ENCODE data around the gene NPAS2. TPM values are rescaled to one million over a fixed set of nuclear protein-coding genes. Genes with fewer than 3 reads are reported as not detected.
A peak's percentile ranks its signal among the peaks of the same experiment; 100 is the strongest.

The NPAS2 gene
- total RNA-seq, 4 donors from 2014 or later, result 6.1 to 29.8 (median 24.3) TPM

DNA sequence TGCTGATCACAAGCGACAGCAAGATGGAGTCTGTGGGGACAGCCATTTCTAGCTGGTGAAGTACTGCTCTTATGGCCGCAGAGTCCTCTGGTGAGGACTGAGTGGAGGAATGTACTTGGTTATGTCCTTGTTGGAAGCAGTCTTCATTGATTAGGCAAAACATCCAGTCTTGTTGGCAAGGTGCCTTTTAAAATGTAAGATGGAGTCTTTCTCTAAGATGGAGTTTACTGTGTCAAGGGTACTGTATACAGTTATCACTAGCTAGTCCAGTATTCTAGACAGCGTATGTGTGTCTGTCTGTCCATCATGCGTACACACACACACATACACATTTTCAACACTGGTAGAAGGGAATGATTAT is 74.8 kb downstream of the NPAS2 start:
- TF ChIP-seq, protein P1, sequence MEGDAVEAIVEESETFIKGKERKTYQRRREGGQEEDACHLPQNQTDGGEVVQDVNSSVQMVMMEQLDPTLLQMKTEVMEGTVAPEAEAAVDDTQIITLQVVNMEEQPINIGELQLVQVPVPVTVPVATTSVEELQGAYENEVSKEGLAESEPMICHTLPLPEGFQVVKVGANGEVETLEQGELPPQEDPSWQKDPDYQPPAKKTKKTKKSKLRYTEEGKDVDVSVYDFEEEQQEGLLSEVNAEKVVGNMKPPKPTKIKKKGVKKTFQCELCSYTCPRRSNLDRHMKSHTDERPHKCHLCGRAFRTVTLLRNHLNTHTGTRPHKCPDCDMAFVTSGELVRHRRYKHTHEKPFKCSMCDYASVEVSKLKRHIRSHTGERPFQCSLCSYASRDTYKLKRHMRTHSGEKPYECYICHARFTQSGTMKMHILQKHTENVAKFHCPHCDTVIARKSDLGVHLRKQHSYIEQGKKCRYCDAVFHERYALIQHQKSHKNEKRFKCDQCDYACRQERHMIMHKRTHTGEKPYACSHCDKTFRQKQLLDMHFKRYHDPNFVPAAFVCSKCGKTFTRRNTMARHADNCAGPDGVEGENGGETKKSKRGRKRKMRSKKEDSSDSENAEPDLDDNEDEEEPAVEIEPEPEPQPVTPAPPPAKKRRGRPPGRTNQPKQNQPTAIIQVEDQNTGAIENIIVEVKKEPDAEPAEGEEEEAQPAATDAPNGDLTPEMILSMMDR (IDR thresholded peaks at IDR 0.05), result no peak
- no peak for ATAC-seq (ENCODE audit: low FRiP score)
- no peak for DNase-seq (ENCODE audit: low spot score)

DNA sequence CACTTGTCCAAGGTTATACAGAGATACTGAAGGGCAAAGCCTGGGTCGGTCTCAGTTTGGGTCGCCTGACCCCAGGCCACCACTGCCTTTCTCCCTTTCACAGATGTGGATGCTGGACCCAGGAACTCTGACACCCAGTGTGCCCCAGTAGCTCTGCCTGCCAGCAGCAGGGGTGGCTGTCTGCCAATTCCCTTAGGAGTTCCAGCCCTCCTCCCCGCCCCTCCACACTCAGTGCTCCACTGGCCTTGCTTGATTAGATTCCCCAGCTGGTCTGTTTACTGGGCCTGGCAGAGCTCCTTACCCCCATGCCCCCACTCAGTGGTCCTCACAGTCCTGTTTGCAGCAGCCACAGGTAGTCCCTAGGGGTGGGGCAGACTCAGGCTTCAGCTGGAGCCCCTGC is 75.5 kb downstream of the NPAS2 start:
- DNase-seq (ENCODE audit: low spot score) (no peak), ATAC-seq (ENCODE audit: low FRiP score) (no peak)
- TF ChIP-seq, protein P1 (IDR thresholded peaks at IDR 0.05), result no peak

DNA sequence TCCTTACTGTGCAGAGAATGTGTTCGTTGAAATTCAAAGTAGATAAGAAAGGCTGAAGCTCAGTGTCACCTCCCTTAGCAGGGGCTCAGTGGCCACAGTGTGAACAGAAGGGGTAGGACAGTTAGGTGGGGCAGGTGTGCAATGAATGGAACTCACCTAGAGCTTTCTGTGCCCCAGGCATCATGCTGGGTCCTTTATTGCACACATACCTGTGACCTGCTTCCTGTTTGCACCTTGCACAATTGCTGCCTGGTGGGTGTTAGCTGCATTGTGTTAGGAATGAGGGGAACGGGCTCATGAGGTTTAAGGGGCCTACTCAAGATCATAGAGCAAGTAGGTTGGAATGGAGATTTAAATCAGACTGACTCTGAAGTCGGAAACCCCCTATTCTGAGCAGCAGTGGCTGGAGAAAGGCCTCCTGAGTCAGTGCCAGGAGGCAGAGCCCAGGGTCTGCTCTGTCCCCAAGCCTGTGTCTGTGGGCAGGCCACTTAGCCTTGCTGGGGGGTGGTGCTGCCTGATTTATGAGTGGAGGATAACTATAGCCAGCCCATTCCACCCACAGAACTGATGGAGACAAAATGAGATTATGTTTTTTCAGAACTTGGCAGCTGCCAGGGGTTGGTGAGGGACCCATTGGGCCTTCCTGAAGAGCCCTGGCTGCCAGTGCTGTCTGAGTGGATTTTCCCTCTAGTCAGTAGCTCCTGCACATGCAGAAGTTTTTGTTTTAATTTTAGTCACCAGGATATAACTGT is 76.2 kb downstream of the NPAS2 start:
- TF ChIP-seq, protein P1 (IDR thresholded peaks at IDR 0.05), result no peak
- ATAC-seq (ENCODE audit: low FRiP score), result no peak
- no peak for DNase-seq (ENCODE audit: low spot score)

DNA sequence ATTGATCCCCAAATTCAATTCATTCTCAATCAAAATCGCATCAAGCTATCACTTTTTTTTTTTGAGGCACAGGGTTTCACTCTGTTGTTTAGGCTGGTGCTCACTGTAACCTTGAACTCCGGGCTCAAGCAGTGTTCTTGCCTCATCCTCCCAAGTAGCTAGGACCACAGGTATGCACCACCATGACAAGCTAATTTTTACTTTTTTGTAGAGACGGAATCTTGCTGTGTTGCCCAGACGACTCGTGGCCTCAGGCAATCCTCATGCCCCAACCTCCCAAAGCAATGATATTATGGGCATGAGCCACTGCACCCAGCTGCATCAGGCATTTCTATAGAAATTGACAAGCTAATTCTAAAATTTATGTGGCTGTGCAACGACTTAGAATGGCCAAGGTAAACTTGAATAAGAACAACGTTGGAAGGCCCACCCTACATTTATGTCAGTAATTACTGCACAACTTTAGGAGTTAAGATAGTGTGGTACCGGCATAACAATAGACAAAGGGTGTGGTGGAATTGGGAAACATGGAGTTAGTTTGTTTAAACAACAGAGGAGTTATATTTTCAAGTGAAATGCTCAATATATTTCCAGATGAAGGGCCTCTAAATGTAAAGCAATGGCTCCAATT is 78.2 kb downstream of the NPAS2 start:
- TF ChIP-seq, protein P1 (IDR thresholded peaks at IDR 0.05), result no peak
- ATAC-seq (ENCODE audit: low FRiP score), result no peak
- DNase-seq (ENCODE audit: low spot score), result no peak

DNA sequence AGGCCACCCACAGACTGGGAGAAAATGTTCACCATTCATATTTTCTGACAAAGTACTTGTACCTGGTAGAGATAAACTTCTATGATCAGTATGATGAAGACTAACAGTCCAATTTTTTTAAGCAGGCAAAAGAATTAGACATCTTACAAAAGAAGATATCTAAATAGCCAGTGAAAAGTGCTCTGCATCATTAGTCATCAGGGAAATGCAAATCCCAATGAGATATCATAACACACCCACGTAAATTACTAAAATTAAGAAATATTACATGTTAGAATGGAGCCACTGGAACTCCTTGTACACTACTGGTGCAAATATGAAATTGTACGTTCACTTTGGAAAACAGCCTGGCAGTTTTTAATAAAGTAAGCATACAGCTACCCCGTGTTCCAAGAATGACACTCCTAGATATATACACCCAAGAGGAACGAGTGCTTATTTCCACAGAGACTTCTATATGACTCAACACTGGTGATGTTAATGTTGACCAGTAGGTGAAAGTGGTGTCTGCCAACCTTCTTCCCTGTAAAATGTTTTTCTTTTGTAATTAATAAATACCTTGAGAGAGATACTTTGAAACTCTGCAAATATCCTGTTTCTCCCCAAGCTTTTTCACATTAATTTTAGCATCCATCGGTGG is 80.3 kb downstream of the NPAS2 start:
- DNase-seq (ENCODE audit: low spot score) (no peak), ATAC-seq (ENCODE audit: low FRiP score) (no peak)
- TF ChIP-seq, protein P1 (IDR thresholded peaks at IDR 0.05), result no peak

DNA sequence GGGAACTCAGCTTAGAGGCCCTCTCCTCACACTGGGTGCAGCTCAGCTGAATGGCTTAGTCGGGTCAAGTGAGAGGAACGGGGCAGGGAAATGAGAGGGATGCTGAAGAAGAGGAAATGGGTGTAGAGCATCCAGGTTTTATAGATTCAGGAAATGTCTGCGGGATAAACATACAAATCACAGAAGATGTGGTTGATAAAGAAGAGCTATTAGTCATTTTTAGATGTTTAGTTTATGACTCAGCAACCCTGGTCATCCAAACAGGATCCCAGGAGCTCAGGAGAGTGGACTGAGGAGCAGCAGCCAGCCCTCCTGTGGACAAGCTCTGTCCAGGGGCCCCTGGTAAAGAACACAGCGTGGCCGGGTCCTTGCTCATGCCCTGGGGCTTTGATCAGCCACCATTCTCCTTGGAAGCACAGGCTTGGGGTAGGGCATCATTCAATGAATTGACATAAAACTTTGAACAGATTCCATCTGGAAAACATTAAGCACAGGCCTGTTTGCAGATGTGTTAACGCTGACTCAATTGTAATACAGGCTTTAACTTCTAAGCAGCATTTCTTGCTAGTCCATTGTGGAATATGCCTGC is 83.0 kb downstream of the NPAS2 start:
- TF ChIP-seq, protein P1 (IDR thresholded peaks at IDR 0.05), result no peak
- ATAC-seq (ENCODE audit: low FRiP score) (peak; percentile 80), DNase-seq (ENCODE audit: low spot score) (no peak)

Data from omental fat pad (tissue), 4 donors.